K562 (cell line): ENCODE results near the gene PTP4A2. TPM values are rescaled to one million over a fixed set of nuclear protein-coding genes. Genes with fewer than 3 reads are reported as not detected.

Experiments used
- ARID1B ChIP-seq: fragments of 450-650 bp; IDR thresholded peaks from 2 replicates; pipeline ENCODE4 v1.6.1; 2016; ENCODE audit warnings: antibody characterized with exemption, mild to moderate bottlenecking, inconsistent platforms
- BRD9 ChIP-seq: fragments of 450-650 bp; IDR thresholded peaks from 2 replicates; pipeline ENCODE4 v1.6.1; 2018; ENCODE audit warnings: low read depth; ENCODE audit not compliant: partially characterized antibody
- CGGBP1 ChIP-seq: fragments of 250-450 bp; sonication (Bioruptor Pico); IDR thresholded peaks from 2 replicates; pipeline ENCODE4 v1.9.0; 2021; ENCODE audit warnings: mild to moderate bottlenecking
- DACH1 ChIP-seq: fragments of 450-650 bp; IDR thresholded peaks from 2 replicates; pipeline ENCODE4 v1.6.1; 2018; ENCODE audit not compliant: partially characterized antibody
- DMBX1 ChIP-seq: fragments of 250-450 bp; sonication (Bioruptor Pico); IDR thresholded peaks from 2 replicates; pipeline ENCODE4 v1.8.0; 2022; ENCODE audit warnings: inconsistent platforms, mild to moderate bottlenecking, moderate library complexity, borderline replicate concordance
- FOXJ2 ChIP-seq: fragments of 200-800 bp; sonication (Bioruptor generic); IDR thresholded peaks from 2 replicates; pipeline ENCODE4 v1.6.1; 2016; ENCODE audit warnings: missing genetic modification characterization, missing compliant biosample characterization
- ILK ChIP-seq: fragments of 450-650 bp; IDR thresholded peaks from 2 replicates; pipeline ENCODE4 v1.6.1; 2016; ENCODE audit warnings: missing genetic modification characterization, low read depth, mild to moderate bottlenecking, missing compliant biosample characterization, moderate library complexity, borderline replicate concordance
- MLLT1 ChIP-seq, 2 experiments: fragments of 450-650 bp; IDR thresholded peaks; 2 replicates each; pipeline ENCODE4 v1.6.1; 2016
- NCOA2 ChIP-seq, 2 experiments: fragments of 450-650 bp; IDR thresholded peaks; 2 replicates each; pipeline ENCODE4 v1.6.1; 2018; ENCODE audit warnings: mild to moderate bottlenecking in 2 of 2, moderate library complexity in 1 of 2; ENCODE audit not compliant: partially characterized antibody in 2 of 2
- OTX1 ChIP-seq: fragments of 450-650 bp; formaldehyde crosslinking; IDR thresholded peaks from 2 replicates; pipeline ENCODE4 v1.4.0; 2022; ENCODE audit warnings: mild to moderate bottlenecking
- RBM39 ChIP-seq: fragments of 200-400 bp; formaldehyde crosslinking; optimal IDR thresholded peaks from 2 replicates; pipeline ENCODE3; 2018; ENCODE audit warnings: low read depth, low read length
- RREB1 ChIP-seq: fragments of 250-450 bp; sonication (Bioruptor Pico); IDR thresholded peaks from 2 replicates; pipeline ENCODE4 v1.4.0; 2020
- STAT5A ChIP-seq: IDR thresholded peaks from 2 replicates; pipeline ENCODE4 v1.6.1; 2012; ENCODE audit warnings: low read length, inconsistent platforms, borderline replicate concordance
- ZNF12 ChIP-seq: sonication (generic); formaldehyde crosslinking; IDR thresholded peaks from 2 replicates; pipeline ENCODE4 v1.4.0; 2020; ENCODE audit warnings: mild to moderate bottlenecking, missing genetic modification reagents
- ZNF583 ChIP-seq: fragments of 250-450 bp; sonication (Bioruptor Pico); IDR thresholded peaks from 2 replicates; pipeline ENCODE4 v1.4.0; 2020
- ZNF584 ChIP-seq: fragments of 200-800 bp; sonication (Bioruptor generic); IDR thresholded peaks from 2 replicates; pipeline ENCODE4 v1.6.1; 2016; ENCODE audit warnings: low read depth, mild to moderate bottlenecking, missing genetic modification characterization, missing compliant biosample characterization
- polyA plus RNA-seq, 8 experiments: library from polyadenylated mRNA; depleted of rRNA in 4 of 8; stranded (reverse) in 5 of 8; unstranded in 3 of 8; fragments of >200 nt; fragmentation: Nextera tagmentation in 2 of 8; fragmentation: Illumina TruSeq in 1 of 8; extraction: Ambion mirVana in 2 of 8; extraction: Trizol in 1 of 8; gene quantifications; 2 replicates each; pipeline versions ENCODE4 v1.2.1 to v1.2.3, GENCODE V29; 2011 to 2014; ENCODE audit warnings: inconsistent platforms in 1 of 8, missing spikeins in 1 of 8
- total RNA-seq, 7 experiments: library from RNA; depleted of rRNA in 6 of 7; stranded (reverse); fragments of >200 nt in 6 of 7; fragmentation: Illumina TruSeq in 2 of 7; extraction: Trizol in 2 of 7; gene quantifications; 2 replicates each; pipeline versions ENCODE4 v1.2.1 to v1.2.3, GENCODE V29; 2011 to 2021; ENCODE audit warnings: low replicate concordance in 1 of 7
- TF ChIP-seq, protein P1 (sequence below): IDR thresholded peaks from 2 replicates; pipeline ENCODE4 v1.6.1; 2011; ENCODE audit not compliant: insufficient read length; ENCODE audit errors: extremely low read depth

The PTP4A2 gene
- total and polyA plus RNA-seq, 9 of the 15 experiments (the other 6 are each of a cell fraction or from before 2014, with no cell fraction given) = 197 to 870 (median 480) TPM

GRCh38 chr1:31939484-31940329 lies 1.5 kb upstream of the PTP4A2 start (continued):
- TF ChIP-seq ARID1B (peak; percentile 70; the same call in 1 of the 2 replicates), ZNF12 (CRISPR knock-in tag) (no peak), BRD9 (peak; percentile 85), RREB1 (CRISPR knock-in tag) (no peak), MLLT1 (IDR thresholded peaks at IDR 0.05) (peak; percentile 40 to 66; a peak in 1 of 4 replicates), DACH1 (no peak), STAT5A (0 out of 2 replicates have a peak, but pooled peaks have one; percentile 36), ZNF583 (CRISPR knock-in tag) (no peak), FOXJ2 (tag) (no peak), ILK (tag) (no peak), RBM39 (no peak), ZNF584 (CRISPR knock-in tag) (no peak), NCOA2 (IDR thresholded peaks at IDR 0.05; ENCODE audit: partially characterized antibody in 2 of 2) (no peak), DMBX1 (peak; percentile 89), CGGBP1 (no peak), OTX1 (no peak)
- TF ChIP-seq, protein P1, sequence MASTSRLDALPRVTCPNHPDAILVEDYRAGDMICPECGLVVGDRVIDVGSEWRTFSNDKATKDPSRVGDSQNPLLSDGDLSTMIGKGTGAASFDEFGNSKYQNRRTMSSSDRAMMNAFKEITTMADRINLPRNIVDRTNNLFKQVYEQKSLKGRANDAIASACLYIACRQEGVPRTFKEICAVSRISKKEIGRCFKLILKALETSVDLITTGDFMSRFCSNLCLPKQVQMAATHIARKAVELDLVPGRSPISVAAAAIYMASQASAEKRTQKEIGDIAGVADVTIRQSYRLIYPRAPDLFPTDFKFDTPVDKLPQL = no peak
